ENCODE measurements around the gene RYR3.

The RYR3 gene

DNA sequence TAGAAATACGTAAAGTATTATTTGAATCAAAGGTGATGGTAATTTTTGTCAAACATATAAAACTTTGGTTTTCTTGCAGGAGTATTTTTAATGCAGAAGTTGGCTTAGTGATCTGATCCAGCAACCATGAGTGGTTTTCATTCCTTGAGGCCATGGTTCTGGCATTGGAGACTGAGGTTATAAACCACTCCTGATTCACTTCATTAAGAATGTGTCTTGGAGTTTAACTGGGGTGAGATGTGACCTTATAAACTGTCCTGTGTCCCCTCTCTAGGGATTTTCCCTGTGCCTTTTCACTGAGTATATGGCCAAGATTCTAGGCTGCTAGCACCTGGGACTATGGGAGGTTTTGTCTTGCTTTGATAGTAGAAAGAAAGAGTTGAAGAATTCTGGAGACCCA lies 94.3 kb downstream of the RYR3 start:
- no peak for DNase-seq (ENCODE audit: low read depth in 1 of 2, low spot score in 1 of 2)
- no peak for TF ChIP-seq JUND (IDR thresholded peaks at IDR 0.05; ENCODE audit: low read depth)
- in situ Hi-C loops (cut with HindIII; ENCODE audit: low pct_unique_long_range_greater_than_20kb, low sequenced_read_pairs) = no loop called here

DNA sequence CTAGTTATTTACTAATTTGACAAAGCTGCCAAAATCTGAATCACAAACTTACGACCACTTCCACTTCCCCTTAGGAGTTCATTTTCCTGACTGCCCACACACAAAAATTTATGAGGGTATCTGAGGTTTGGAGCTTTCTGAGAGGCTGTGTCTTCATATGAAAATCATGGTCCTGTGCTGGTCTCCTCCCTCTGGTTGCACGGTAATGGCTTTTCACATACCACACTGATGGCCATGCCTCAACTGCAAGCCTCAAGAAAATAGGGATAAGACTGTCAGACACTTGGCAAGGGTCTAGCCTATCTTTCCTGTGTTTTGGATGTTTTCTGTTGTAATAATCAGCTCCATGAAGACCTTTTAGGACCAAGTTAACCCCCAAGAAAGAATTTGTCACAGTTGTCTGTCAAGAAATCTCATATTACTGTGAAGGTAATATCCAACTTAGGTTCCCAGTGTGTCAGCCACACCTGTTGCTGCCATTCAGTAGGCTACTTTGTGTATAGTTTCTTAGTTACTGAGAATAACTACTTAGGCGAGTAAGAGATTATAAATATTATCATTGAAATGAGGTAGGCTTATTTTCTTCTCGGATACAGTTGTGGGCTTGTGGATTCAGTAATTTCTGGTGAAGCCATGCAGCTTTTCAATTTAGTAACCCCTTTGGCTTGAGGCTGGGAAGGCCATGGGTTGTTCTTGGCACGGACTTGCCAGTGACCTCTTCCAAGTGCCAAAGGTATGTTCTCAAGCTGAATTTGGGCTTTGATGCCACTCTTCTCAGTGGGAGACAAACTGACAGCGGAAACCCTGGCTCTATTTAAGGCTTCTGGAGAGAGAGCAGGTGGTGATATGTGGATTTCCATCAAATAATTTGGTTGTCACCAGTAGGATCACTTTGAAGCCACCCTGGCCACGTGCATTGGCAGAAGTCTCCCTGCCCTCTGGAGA lies 101.1 kb downstream of the RYR3 start:
- in situ Hi-C loops (cut with HindIII; ENCODE audit: low pct_unique_long_range_greater_than_20kb, low sequenced_read_pairs) = no loop called here
- no peak for DNase-seq (ENCODE audit: low read depth in 1 of 2, low spot score in 1 of 2)
- no peak for TF ChIP-seq JUND (IDR thresholded peaks at IDR 0.05; ENCODE audit: low read depth)

DNA sequence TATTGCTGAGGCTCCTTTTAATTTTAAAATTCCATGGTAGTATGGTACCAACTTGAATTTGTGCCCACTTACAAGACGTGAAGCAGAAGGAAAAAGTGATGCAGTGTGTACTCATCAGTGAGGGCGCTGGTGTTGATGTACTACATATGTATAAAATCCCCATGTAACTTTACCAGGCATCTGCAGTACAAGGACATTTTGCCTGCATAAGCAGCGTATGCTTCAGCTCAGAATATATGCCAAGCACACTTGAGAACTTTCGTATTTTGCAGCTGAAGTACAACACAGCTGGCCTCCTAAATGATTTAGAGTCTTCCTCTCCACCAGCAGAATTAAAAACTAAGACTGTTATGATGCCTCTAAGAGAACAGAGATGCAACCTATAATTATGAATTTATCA lies 108.9 kb downstream of the RYR3 start:
- DNase-seq (ENCODE audit: low read depth in 1 of 2, low spot score in 1 of 2) = no peak
- in situ Hi-C loops (cut with HindIII; ENCODE audit: low pct_unique_long_range_greater_than_20kb, low sequenced_read_pairs) = no loop called here
- no peak for TF ChIP-seq JUND (IDR thresholded peaks at IDR 0.05; ENCODE audit: low read depth)

DNA sequence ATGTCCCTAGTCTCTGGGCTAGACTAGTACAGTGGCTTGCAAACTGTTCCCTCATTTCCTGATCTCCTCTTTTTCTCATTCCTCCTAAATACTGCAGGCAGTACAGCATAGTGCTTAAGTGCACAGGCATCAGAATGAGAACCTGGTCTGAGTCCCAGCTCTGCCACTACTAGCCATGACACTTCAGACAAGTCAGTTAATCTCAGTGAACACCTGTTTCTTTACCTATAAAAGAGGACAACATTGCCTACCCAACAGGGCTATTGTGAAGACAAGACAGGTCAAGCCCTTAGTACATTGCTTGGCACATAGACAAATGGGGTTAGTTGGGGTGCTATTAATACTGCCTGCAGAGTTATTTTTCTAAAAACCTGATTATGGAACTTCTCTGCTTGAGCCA lies 113.3 kb downstream of the RYR3 start:
- in situ Hi-C loops (cut with HindIII; ENCODE audit: low pct_unique_long_range_greater_than_20kb, low sequenced_read_pairs) = no loop called here
- TF ChIP-seq JUND (IDR thresholded peaks at IDR 0.05; ENCODE audit: low read depth) = no peak
- no peak for DNase-seq (ENCODE audit: low read depth in 1 of 2, low spot score in 1 of 2)

DNA sequence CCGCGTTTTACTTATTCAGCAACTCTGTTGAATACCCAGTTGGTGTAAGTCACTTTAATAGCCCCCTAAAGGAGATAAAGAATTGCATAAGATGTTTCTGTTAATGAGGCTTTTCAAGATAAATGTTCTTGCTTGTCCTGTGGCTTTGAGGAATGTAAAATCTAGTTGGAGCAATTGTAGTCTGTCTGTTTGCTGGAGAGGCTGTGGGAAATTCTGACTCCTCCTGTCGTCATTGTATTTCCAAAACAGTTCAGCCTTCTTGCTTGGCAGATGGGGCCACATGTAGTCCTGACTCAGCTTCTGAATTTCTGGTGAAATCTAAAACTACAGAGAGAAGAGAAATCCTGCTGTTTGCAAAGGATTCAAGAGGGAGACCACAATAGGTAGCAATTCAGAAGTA lies 114.4 kb downstream of the RYR3 start:
- no peak for DNase-seq (ENCODE audit: low read depth in 1 of 2, low spot score in 1 of 2)
- TF ChIP-seq JUND (IDR thresholded peaks at IDR 0.05; ENCODE audit: low read depth) = no peak
- in situ Hi-C loops (cut with HindIII; ENCODE audit: low pct_unique_long_range_greater_than_20kb, low sequenced_read_pairs) = no loop called here

DNA sequence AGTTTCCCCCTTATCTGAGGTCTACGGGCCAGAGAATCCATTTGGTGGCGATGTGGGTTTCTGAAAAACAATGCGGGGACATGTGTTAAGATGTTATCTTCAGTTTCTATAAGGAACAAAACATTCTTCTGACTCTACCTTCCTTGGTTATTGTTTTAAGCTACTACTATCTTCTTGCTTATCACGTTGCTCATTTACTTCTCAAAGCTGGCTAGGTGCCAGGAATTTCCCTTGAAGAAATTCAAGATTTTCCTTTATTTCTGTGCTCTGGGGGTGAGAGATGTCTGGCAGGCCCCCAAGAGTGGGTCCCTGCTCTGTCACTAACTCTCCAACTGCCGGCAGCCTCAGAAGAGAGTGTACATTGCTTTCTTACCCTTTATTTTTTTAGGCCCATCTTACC lies 119.8 kb downstream of the RYR3 start:
- in situ Hi-C loops (cut with HindIII; ENCODE audit: low pct_unique_long_range_greater_than_20kb, low sequenced_read_pairs) = no loop called here
- DNase-seq (ENCODE audit: low read depth in 1 of 2, low spot score in 1 of 2) = no peak
- TF ChIP-seq JUND (IDR thresholded peaks at IDR 0.05; ENCODE audit: low read depth) = no peak

DNA sequence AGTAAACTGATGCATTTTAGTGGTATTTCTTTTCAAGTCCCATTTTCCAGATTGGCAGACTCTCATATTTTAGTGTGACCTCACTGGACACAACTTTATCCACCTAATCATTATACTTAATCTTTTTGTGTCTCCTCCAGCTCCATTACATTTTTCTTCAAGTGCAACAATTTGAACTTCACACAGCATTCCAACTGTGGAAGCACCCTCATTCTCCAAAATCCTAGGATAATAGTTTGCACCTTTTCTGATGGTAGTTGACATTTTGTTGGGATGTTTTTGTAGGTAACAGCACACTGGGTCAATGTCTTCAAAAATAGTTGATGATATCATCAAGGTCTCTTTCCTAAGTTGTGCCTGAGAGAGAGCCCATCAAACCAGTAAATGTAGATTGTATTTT lies 123.1 kb downstream of the RYR3 start:
- no peak for DNase-seq (ENCODE audit: low read depth in 1 of 2, low spot score in 1 of 2)
- no peak for TF ChIP-seq JUND (IDR thresholded peaks at IDR 0.05; ENCODE audit: low read depth)
- in situ Hi-C loops (cut with HindIII; ENCODE audit: low pct_unique_long_range_greater_than_20kb, low sequenced_read_pairs) = no loop called here

DNA sequence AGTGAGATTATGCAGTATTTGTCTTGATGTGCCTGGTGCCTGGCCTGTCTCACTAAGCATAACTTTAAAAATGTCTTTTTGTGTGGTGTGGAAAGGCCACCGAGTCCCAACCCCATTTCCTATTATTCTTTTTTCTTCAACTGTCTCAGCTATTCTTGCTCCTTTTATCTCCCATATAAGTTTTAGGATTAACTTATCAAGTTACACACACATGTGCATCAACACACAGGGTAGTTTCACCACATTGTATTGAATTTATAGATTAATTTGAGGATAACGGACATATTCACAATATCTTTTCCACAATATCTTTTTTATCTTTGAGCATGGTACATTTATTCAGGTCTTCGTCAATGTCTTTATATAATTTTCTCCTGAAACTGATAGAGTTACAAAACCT lies 127.6 kb downstream of the RYR3 start:
- in situ Hi-C loops (cut with HindIII; ENCODE audit: low pct_unique_long_range_greater_than_20kb, low sequenced_read_pairs) = no loop called here
- no peak for DNase-seq (ENCODE audit: low read depth in 1 of 2, low spot score in 1 of 2)
- no peak for TF ChIP-seq JUND (IDR thresholded peaks at IDR 0.05; ENCODE audit: low read depth)

DNA sequence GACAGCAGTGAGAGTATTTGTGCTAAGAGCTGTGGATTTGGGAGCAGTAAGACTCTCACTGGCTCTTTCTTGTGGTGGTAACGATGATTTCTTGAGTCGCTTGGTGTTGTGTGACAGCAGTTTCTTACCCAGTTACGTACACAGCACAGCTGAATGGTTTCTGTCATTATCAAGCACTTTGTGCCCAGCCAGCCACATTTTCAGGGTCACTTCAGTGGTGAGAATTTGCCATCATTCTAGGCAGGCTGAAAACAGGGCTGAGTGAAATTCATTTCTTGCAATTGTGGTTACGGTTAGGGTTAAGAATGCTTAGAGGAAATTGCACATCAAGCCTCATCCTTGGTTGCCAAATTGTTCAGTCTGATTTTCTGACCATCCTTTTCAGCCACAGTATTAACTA lies 130.1 kb downstream of the RYR3 start:
- DNase-seq (ENCODE audit: low read depth in 1 of 2, low spot score in 1 of 2) = no peak
- in situ Hi-C loops (cut with HindIII; ENCODE audit: low pct_unique_long_range_greater_than_20kb, low sequenced_read_pairs) = no loop called here
- TF ChIP-seq JUND (IDR thresholded peaks at IDR 0.05; ENCODE audit: low read depth) = no peak

DNA sequence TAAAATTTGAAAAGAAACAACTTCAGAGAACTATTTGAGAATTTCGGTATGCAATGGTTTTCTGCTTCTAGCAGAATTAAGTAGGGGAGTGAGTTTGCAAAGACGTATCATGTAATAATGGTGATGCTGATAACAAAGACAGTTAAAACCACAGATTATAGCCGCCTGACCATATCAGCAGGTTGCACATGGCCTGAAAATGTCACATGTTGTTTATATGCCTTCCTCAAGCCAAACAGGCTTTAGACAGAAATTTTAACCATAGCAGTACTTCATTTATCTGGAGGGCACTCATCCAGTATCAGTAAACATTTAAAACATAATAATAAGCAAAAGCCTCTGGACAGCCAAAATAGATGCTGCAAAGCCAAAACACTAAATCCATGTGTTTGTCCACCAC lies 131.7 kb downstream of the RYR3 start:
- no peak for DNase-seq (ENCODE audit: low read depth in 1 of 2, low spot score in 1 of 2)
- in situ Hi-C loops (cut with HindIII; ENCODE audit: low pct_unique_long_range_greater_than_20kb, low sequenced_read_pairs) = no loop called here
- TF ChIP-seq JUND (IDR thresholded peaks at IDR 0.05; ENCODE audit: low read depth) = no peak

DNA sequence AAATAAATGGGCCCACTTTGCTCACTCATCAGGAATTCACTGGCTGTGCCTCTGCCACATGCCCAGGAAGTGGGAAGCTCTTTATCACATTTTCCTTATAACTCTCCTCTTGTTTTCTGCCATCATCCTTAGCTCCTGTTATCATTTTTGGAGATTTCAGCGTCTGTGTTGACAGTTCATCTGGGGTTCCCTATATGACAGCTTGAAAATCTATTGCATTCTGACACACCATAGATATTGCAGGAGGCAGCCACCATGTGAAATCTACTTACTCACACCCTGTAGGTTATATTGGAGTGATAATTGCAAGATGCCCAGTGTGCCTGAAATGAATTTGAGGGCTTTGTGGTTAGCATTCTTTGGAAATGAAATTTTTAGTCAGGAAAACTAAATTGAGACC lies 132.9 kb downstream of the RYR3 start:
- in situ Hi-C loops (cut with HindIII; ENCODE audit: low pct_unique_long_range_greater_than_20kb, low sequenced_read_pairs) = no loop called here
- no peak for TF ChIP-seq JUND (IDR thresholded peaks at IDR 0.05; ENCODE audit: low read depth)
- DNase-seq (ENCODE audit: low read depth in 1 of 2, low spot score in 1 of 2) = no peak

DNA sequence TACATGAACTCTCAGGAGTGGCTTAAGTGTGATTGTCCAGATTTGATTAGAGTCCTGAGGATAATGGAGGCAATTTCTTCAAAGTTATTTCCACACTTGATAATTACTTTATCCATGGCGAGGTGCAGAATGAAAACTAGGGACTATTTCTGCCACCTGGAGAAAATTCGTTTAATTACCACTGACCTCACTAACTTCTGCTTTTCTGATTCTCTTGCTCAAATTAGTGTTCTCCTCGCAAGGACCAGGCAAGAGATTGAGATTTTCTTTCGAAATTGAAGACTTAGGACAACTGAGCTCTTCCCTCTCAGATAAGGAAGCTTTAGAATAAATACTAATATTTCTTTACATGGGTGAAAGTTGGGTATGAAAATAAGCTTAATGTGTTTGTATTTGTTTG lies 135.2 kb downstream of the RYR3 start:
- in situ Hi-C loops (cut with HindIII; ENCODE audit: low pct_unique_long_range_greater_than_20kb, low sequenced_read_pairs) = no loop called here
- TF ChIP-seq JUND (IDR thresholded peaks at IDR 0.05; ENCODE audit: low read depth) = no peak
- DNase-seq (ENCODE audit: low read depth in 1 of 2, low spot score in 1 of 2) = no peak

DNA sequence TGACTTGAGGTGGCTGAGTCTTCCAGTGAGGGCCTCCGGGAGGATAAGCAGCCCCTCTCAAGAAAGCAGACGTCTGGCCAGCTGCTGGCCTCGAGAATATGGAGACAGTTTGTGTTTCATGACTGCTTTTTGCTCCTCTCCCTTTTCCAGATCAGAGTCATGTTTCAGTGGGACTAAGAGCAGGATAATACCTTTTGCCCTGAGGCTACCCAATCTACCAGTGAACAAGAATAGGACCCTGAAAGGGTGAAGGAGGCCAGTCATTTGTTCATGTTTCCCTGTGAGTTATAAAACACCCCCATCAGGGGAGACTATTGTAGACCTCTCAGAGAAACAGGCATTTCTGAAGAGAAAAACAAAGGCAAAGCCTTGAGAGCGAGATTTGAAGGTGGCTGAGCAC lies 137.4 kb downstream of the RYR3 start:
- DNase-seq (ENCODE audit: low read depth in 1 of 2, low spot score in 1 of 2) = no peak
- TF ChIP-seq JUND (IDR thresholded peaks at IDR 0.05; ENCODE audit: low read depth) = no peak
- in situ Hi-C loops (cut with HindIII; ENCODE audit: low pct_unique_long_range_greater_than_20kb, low sequenced_read_pairs) = no loop called here
